ENCODE data around the gene ATF2. TPM values are rescaled to one million over a fixed set of nuclear protein-coding genes. Genes with fewer than 3 reads are reported as not detected.

Gene ATF2
- total and polyA plus RNA-seq, 2 of the 13 experiments (the other 11 are each of a cell fraction or from before 2014, with no cell fraction given): 91.6 to 95.1 TPM

DNA sequence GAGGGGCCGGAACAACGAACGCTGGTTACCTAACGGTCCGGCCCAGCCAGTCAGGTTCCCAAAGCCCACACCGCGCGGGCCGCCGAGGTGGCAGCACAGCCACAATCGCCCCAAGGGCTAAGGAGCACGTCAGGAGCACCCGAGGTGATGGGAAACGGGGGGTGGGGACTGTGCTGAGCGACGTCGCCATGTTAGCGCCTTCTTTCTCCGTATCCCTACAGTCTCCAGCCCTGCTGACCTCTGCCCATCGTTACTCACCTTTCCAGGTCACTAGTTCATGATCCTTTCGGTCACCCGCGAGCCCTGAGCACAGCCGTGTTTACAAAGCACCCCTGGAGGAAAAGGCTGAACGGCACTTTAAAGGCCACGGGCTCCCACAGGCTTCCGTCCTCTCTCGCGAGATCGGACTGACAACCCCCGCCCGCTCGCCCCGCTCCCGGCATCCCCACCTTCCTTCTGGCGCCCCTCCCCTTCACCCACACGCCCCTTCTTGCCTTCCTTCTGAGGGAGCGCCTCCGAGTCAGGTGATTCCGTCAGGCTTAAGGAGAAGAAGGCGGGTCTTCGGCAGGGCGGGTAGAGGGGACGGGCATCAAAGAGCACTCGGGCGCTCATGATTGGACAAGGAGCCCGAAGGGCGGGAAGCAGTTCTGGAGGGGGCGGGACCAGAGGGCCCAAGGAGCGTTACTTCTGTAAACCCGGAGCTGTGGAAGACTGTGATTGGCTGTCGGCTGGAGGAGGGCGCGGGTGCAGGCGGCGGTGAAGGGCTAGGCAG, at the start of gene ATF2 (continued):
- TF ChIP-seq, protein P1, sequence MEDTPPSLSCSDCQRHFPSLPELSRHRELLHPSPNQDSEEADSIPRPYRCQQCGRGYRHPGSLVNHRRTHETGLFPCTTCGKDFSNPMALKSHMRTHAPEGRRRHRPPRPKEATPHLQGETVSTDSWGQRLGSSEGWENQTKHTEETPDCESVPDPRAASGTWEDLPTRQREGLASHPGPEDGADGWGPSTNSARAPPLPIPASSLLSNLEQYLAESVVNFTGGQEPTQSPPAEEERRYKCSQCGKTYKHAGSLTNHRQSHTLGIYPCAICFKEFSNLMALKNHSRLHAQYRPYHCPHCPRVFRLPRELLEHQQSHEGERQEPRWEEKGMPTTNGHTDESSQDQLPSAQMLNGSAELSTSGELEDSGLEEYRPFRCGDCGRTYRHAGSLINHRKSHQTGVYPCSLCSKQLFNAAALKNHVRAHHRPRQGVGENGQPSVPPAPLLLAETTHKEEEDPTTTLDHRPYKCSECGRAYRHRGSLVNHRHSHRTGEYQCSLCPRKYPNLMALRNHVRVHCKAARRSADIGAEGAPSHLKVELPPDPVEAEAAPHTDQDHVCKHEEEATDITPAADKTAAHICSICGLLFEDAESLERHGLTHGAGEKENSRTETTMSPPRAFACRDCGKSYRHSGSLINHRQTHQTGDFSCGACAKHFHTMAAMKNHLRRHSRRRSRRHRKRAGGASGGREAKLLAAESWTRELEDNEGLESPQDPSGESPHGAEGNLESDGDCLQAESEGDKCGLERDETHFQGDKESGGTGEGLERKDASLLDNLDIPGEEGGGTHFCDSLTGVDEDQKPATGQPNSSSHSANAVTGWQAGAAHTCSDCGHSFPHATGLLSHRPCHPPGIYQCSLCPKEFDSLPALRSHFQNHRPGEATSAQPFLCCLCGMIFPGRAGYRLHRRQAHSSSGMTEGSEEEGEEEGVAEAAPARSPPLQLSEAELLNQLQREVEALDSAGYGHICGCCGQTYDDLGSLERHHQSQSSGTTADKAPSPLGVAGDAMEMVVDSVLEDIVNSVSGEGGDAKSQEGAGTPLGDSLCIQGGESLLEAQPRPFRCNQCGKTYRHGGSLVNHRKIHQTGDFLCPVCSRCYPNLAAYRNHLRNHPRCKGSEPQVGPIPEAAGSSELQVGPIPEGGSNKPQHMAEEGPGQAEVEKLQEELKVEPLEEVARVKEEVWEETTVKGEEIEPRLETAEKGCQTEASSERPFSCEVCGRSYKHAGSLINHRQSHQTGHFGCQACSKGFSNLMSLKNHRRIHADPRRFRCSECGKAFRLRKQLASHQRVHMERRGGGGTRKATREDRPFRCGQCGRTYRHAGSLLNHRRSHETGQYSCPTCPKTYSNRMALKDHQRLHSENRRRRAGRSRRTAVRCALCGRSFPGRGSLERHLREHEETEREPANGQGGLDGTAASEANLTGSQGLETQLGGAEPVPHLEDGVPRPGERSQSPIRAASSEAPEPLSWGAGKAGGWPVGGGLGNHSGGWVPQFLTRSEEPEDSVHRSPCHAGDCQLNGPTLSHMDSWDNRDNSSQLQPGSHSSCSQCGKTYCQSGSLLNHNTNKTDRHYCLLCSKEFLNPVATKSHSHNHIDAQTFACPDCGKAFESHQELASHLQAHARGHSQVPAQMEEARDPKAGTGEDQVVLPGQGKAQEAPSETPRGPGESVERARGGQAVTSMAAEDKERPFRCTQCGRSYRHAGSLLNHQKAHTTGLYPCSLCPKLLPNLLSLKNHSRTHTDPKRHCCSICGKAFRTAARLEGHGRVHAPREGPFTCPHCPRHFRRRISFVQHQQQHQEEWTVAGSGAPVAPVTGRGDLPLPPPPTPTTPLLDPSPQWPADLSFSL (CRISPR knock-in tag; IDR thresholded peaks at IDR 0.05): no peak
- TF ChIP-seq ZNF652 (CRISPR knock-in tag; IDR thresholded peaks at IDR 0.05; ENCODE audit: borderline replicate concordance, low read depth): no peak
- TF ChIP-seq, protein P2, sequence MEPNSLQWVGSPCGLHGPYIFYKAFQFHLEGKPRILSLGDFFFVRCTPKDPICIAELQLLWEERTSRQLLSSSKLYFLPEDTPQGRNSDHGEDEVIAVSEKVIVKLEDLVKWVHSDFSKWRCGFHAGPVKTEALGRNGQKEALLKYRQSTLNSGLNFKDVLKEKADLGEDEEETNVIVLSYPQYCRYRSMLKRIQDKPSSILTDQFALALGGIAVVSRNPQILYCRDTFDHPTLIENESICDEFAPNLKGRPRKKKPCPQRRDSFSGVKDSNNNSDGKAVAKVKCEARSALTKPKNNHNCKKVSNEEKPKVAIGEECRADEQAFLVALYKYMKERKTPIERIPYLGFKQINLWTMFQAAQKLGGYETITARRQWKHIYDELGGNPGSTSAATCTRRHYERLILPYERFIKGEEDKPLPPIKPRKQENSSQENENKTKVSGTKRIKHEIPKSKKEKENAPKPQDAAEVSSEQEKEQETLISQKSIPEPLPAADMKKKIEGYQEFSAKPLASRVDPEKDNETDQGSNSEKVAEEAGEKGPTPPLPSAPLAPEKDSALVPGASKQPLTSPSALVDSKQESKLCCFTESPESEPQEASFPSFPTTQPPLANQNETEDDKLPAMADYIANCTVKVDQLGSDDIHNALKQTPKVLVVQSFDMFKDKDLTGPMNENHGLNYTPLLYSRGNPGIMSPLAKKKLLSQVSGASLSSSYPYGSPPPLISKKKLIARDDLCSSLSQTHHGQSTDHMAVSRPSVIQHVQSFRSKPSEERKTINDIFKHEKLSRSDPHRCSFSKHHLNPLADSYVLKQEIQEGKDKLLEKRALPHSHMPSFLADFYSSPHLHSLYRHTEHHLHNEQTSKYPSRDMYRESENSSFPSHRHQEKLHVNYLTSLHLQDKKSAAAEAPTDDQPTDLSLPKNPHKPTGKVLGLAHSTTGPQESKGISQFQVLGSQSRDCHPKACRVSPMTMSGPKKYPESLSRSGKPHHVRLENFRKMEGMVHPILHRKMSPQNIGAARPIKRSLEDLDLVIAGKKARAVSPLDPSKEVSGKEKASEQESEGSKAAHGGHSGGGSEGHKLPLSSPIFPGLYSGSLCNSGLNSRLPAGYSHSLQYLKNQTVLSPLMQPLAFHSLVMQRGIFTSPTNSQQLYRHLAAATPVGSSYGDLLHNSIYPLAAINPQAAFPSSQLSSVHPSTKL (CRISPR knock-in tag; IDR thresholded peaks at IDR 0.05): peak; percentile 41; the same call in 1 of the 2 replicates
- TF ChIP-seq ZNF143 (CRISPR knock-in tag; IDR thresholded peaks at IDR 0.05): peak; percentile 87
- TF ChIP-seq, protein P3, sequence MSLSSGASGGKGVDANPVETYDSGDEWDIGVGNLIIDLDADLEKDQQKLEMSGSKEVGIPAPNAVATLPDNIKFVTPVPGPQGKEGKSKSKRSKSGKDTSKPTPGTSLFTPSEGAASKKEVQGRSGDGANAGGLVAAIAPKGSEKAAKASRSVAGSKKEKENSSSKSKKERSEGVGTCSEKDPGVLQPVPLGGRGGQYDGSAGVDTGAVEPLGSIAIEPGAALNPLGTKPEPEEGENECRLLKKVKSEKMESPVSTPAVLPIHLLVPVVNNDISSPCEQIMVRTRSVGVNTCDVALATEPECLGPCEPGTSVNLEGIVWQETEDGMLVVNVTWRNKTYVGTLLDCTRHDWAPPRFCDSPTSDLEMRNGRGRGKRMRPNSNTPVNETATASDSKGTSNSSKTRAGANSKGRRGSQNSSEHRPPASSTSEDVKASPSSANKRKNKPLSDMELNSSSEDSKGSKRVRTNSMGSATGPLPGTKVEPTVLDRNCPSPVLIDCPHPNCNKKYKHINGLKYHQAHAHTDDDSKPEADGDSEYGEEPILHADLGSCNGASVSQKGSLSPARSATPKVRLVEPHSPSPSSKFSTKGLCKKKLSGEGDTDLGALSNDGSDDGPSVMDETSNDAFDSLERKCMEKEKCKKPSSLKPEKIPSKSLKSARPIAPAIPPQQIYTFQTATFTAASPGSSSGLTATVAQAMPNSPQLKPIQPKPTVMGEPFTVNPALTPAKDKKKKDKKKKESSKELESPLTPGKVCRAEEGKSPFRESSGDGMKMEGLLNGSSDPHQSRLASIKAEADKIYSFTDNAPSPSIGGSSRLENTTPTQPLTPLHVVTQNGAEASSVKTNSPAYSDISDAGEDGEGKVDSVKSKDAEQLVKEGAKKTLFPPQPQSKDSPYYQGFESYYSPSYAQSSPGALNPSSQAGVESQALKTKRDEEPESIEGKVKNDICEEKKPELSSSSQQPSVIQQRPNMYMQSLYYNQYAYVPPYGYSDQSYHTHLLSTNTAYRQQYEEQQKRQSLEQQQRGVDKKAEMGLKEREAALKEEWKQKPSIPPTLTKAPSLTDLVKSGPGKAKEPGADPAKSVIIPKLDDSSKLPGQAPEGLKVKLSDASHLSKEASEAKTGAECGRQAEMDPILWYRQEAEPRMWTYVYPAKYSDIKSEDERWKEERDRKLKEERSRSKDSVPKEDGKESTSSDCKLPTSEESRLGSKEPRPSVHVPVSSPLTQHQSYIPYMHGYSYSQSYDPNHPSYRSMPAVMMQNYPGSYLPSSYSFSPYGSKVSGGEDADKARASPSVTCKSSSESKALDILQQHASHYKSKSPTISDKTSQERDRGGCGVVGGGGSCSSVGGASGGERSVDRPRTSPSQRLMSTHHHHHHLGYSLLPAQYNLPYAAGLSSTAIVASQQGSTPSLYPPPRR (CRISPR knock-in tag; IDR thresholded peaks at IDR 0.05; ENCODE audit: borderline replicate concordance): peak; percentile 71
- TF ChIP-seq ESRRA (CRISPR knock-in tag; IDR thresholded peaks at IDR 0.05; ENCODE audit: low read depth): no peak; the same call in 1 of the 2 replicates

Data from HepG2 (cell line).